ENCODE measurements around the gene GAP43.

GAP43 gene

GRCh38 chr3:115634052-115634451 lies 10.7 kb downstream of the GAP43 start:
- Histone ChIP-seq H3K23ac (ENCODE audit: low read depth, low read length, poor library complexity) (no peak overlapping the region), H3K4me3 (ENCODE audit: low read length in 2 of 2) (no peak overlapping the region), H3K79me1 (ENCODE audit: low read depth, low read length) (no peaks in the 10 kb centered on the region), H4K8ac (ENCODE audit: low read depth, low read length) (no peak overlapping the region), H2BK120ac (ENCODE audit: low read depth, low read length) (no peak overlapping the region), H3K9me3 (replicated peaks in 1 of 2; ENCODE audit: control insufficient read depth in 2 of 2, insufficient read depth in 1 of 2, low read depth in 1 of 2, low read length in 2 of 2) (no peaks in the 10 kb centered on the region), H3K4ac (ENCODE audit: low read length) (no peak overlapping the region), H3K14ac (ENCODE audit: low read length) (no peak overlapping the region), H3K9ac (ENCODE audit: low read depth, low read length, poor library complexity) (no peak overlapping the region), H2AK5ac (ENCODE audit: low read depth, low read length) (no peak overlapping the region), H3K4me2 (ENCODE audit: insufficient read depth, low read length, poor library complexity, severe bottlenecking) (no peak overlapping the region), H2BK5ac (ENCODE audit: low read length) (no peak overlapping the region), H2BK12ac (ENCODE audit: low read length) (no peak overlapping the region), H3K27me3 (ENCODE audit: control insufficient read depth in 3 of 3, insufficient read depth in 3 of 3, low read depth in 1 of 3, low read length in 3 of 3) (no peaks in the 10 kb centered on the region), H4K91ac (ENCODE audit: low read depth, low read length, poor library complexity) (no peak overlapping the region), H3K27ac (replicated peaks; ENCODE audit: low read length) (no peak overlapping the region), H2AFZ (ENCODE audit: low read length) (no peak overlapping the region), H3K36me3 (replicated peaks in 1 of 2; ENCODE audit: control insufficient read depth in 2 of 2, insufficient read depth in 2 of 2, low read length in 2 of 2) (no peaks in the 10 kb centered on the region), H2BK15ac (ENCODE audit: low read length) (no peak overlapping the region), H3K18ac (ENCODE audit: low read length) (no peak overlapping the region), H3K4me1 (ENCODE audit: control insufficient read depth in 2 of 2, insufficient read depth in 1 of 2, low read depth in 1 of 2, low read length in 2 of 2) (peaks cover 0 to 2% of the 10 kb centered on the region in 2 donors)
- DNase-seq (ENCODE audit: low spot score) = no peak
- WGBS, 2 donors (ENCODE audit: extremely low coverage in 2 of 2, insufficient read length in 2 of 2, insufficient replicate concordance in 1 of 2) = no CpG with 5 or more reads among the region's 2 CpGs

- Histone ChIP-seq H3K27ac (replicated peaks; ENCODE audit: low read length) (no peak overlapping the region), H3K18ac (ENCODE audit: low read length) (no peak overlapping the region), H2BK15ac (ENCODE audit: low read length) (no peak overlapping the region), H4K91ac (ENCODE audit: low read depth, low read length, poor library complexity) (no peak overlapping the region), H2AK5ac (ENCODE audit: low read depth, low read length) (no peak overlapping the region), H3K4me2 (ENCODE audit: insufficient read depth, low read length, poor library complexity, severe bottlenecking) (no peak overlapping the region), H3K27me3 (ENCODE audit: control insufficient read depth in 3 of 3, insufficient read depth in 3 of 3, low read depth in 1 of 3, low read length in 3 of 3) (no peaks in the 10 kb centered on the region), H3K79me1 (ENCODE audit: low read depth, low read length) (no peaks in the 10 kb centered on the region), H3K9me3 (replicated peaks in 1 of 2; ENCODE audit: control insufficient read depth in 2 of 2, insufficient read depth in 1 of 2, low read depth in 1 of 2, low read length in 2 of 2) (no peaks in the 10 kb centered on the region), H2BK12ac (ENCODE audit: low read length) (no peak overlapping the region), H3K4me1 (ENCODE audit: control insufficient read depth in 2 of 2, insufficient read depth in 1 of 2, low read depth in 1 of 2, low read length in 2 of 2) (peaks cover 0 to 2% of the 10 kb centered on the region in 2 donors), H3K4me3 (ENCODE audit: low read length in 2 of 2) (no peak overlapping the region), H2AFZ (ENCODE audit: low read length) (no peak overlapping the region), H3K9ac (ENCODE audit: low read depth, low read length, poor library complexity) (no peak overlapping the region), H3K14ac (ENCODE audit: low read length) (no peak overlapping the region), H2BK5ac (ENCODE audit: low read length) (no peak overlapping the region), H4K8ac (ENCODE audit: low read depth, low read length) (no peak overlapping the region), H3K23ac (ENCODE audit: low read depth, low read length, poor library complexity) (no peak overlapping the region), H3K4ac (ENCODE audit: low read length) (no peak overlapping the region), H3K36me3 (replicated peaks in 1 of 2; ENCODE audit: control insufficient read depth in 2 of 2, insufficient read depth in 2 of 2, low read length in 2 of 2) (no peaks in the 10 kb centered on the region), H2BK120ac (ENCODE audit: low read depth, low read length) (no peak overlapping the region)
- DNase-seq (ENCODE audit: low spot score) = no peak
- WGBS, 2 donors (ENCODE audit: extremely low coverage in 2 of 2, insufficient read length in 2 of 2, insufficient replicate concordance in 1 of 2) = no CpG with 5 or more reads among the region's 1 CpG
Measured at GRCh38 chr3:115635406-115635805, 12.1 kb downstream of the GAP43 start.

DNA sequence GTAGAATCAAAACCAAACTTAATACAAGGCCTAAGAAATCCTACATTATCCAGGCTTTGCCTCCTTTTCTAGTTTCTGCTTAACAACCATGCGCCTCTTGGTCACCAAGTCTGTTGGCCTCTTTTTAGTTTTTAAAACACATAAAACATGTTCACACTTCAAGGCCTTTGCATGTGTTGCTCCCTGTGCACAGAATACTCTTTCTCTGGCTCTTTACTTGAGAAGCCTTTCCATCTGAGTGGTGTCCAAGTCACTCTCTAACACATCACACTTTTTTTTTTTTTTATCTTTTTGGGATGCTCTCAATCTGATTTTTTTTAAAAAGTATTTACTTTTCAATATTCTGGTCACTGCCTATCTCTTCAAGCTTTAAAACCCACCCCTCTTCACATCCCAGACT lies 14.9 kb downstream of the GAP43 start:
- WGBS, 2 donors (ENCODE audit: extremely low coverage in 2 of 2, insufficient read length in 2 of 2, insufficient replicate concordance in 1 of 2) = no CpG with 5 or more reads among the region's 1 CpG
- no peak overlapping the region for H2BK120ac ChIP-seq (ENCODE audit: low read depth, low read length)

DNA sequence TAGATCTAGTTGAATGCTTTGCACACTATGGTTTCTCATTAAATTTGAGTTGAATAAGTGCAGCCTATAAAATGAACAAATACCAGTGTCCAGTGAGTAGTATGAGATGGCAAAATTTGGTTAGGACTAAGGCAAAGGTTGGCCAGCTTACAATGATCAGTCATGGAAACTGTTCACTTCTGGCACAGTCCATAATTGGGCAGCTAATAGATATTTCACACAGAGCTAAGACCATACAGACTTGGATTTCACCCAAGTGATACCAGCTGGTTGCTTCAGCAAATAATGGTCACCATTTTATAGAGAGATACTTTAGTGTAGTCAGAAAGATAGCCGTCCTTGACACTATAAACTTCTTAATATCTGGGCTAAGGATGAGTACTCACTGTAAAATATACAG lies 15.7 kb downstream of the GAP43 start:
- Histone ChIP-seq H4K91ac (ENCODE audit: low read depth, low read length, poor library complexity) (no peak overlapping the region), H3K27me3 (ENCODE audit: control insufficient read depth in 3 of 3, insufficient read depth in 3 of 3, low read depth in 1 of 3, low read length in 3 of 3) (no peaks in the 10 kb centered on the region), H2BK12ac (ENCODE audit: low read length) (no peak overlapping the region), H4K8ac (ENCODE audit: low read depth, low read length) (no peak overlapping the region), H3K9me3 (replicated peaks in 1 of 2; ENCODE audit: control insufficient read depth in 2 of 2, insufficient read depth in 1 of 2, low read depth in 1 of 2, low read length in 2 of 2) (no peaks in the 10 kb centered on the region), H3K4me2 (ENCODE audit: insufficient read depth, low read length, poor library complexity, severe bottlenecking) (no peak overlapping the region), H3K18ac (ENCODE audit: low read length) (no peak overlapping the region), H2BK15ac (ENCODE audit: low read length) (no peak overlapping the region), H2AFZ (ENCODE audit: low read length) (no peak overlapping the region), H3K14ac (ENCODE audit: low read length) (no peak overlapping the region), H3K36me3 (replicated peaks in 1 of 2; ENCODE audit: control insufficient read depth in 2 of 2, insufficient read depth in 2 of 2, low read length in 2 of 2) (no peaks in the 10 kb centered on the region), H3K4me3 (ENCODE audit: low read length in 2 of 2) (no peak overlapping the region), H3K79me1 (ENCODE audit: low read depth, low read length) (no peaks in the 10 kb centered on the region), H3K23ac (ENCODE audit: low read depth, low read length, poor library complexity) (no peak overlapping the region), H3K9ac (ENCODE audit: low read depth, low read length, poor library complexity) (no peak overlapping the region), H3K27ac (replicated peaks; ENCODE audit: low read length) (no peak overlapping the region), H2AK5ac (ENCODE audit: low read depth, low read length) (no peak overlapping the region), H3K4me1 (ENCODE audit: control insufficient read depth in 2 of 2, insufficient read depth in 1 of 2, low read depth in 1 of 2, low read length in 2 of 2) (no peaks in the 10 kb centered on the region), H2BK120ac (ENCODE audit: low read depth, low read length) (no peak overlapping the region), H2BK5ac (ENCODE audit: low read length) (no peak overlapping the region), H3K4ac (ENCODE audit: low read length) (no peak overlapping the region)
- no CpG with 5 or more reads among the region's 1 CpG for WGBS, 2 donors (ENCODE audit: extremely low coverage in 2 of 2, insufficient read length in 2 of 2, insufficient replicate concordance in 1 of 2)
- no peak for DNase-seq (ENCODE audit: low spot score)

More for the DNA sequence above, 14.9 kb downstream of the GAP43 start:
- Histone ChIP-seq H2BK5ac (ENCODE audit: low read length) (no peak overlapping the region), H2BK15ac (ENCODE audit: low read length) (no peak overlapping the region), H3K79me1 (ENCODE audit: low read depth, low read length) (no peaks in the 10 kb centered on the region), H3K4me2 (ENCODE audit: insufficient read depth, low read length, poor library complexity, severe bottlenecking) (no peak overlapping the region), H2BK12ac (ENCODE audit: low read length) (no peak overlapping the region), H3K27me3 (ENCODE audit: control insufficient read depth in 3 of 3, insufficient read depth in 3 of 3, low read depth in 1 of 3, low read length in 3 of 3) (no peaks in the 10 kb centered on the region), H3K18ac (ENCODE audit: low read length) (no peak overlapping the region), H3K23ac (ENCODE audit: low read depth, low read length, poor library complexity) (no peak overlapping the region), H3K4me1 (ENCODE audit: control insufficient read depth in 2 of 2, insufficient read depth in 1 of 2, low read depth in 1 of 2, low read length in 2 of 2) (no peaks in the 10 kb centered on the region), H4K8ac (ENCODE audit: low read depth, low read length) (no peak overlapping the region), H3K36me3 (replicated peaks in 1 of 2; ENCODE audit: control insufficient read depth in 2 of 2, insufficient read depth in 2 of 2, low read length in 2 of 2) (no peaks in the 10 kb centered on the region), H3K4ac (ENCODE audit: low read length) (no peak overlapping the region), H3K27ac (replicated peaks; ENCODE audit: low read length) (no peak overlapping the region), H3K9me3 (replicated peaks in 1 of 2; ENCODE audit: control insufficient read depth in 2 of 2, insufficient read depth in 1 of 2, low read depth in 1 of 2, low read length in 2 of 2) (no peaks in the 10 kb centered on the region), H2AK5ac (ENCODE audit: low read depth, low read length) (no peak overlapping the region), H3K4me3 (ENCODE audit: low read length in 2 of 2) (no peak overlapping the region), H3K14ac (ENCODE audit: low read length) (no peak overlapping the region), H3K9ac (ENCODE audit: low read depth, low read length, poor library complexity) (no peak overlapping the region), H4K91ac (ENCODE audit: low read depth, low read length, poor library complexity) (no peak overlapping the region), H2AFZ (ENCODE audit: low read length) (no peak overlapping the region)
- DNase-seq (ENCODE audit: low spot score) = no peak

Measured in neuronal stem cell (in vitro differentiated cells).